ENCODE measurements around the gene MUC5AC.

GRCh38 chr11:1111545-1112212, 46.1 kb upstream of the MUC5AC start:
- TF ChIP-seq CTCF (IDR thresholded peaks at IDR 0.05) (no peak), POLR2A (IDR thresholded peaks at IDR 0.05) (no peak)

All from heart left ventricle (tissue), 13 donors.